ENCODE measurements around the gene ELN. TPM values are rescaled to one million over a fixed set of nuclear protein-coding genes. Genes with fewer than 3 reads are reported as not detected.

Gene ELN
- total RNA-seq, 3 donors from 2014 or later: 25.9 to 134 (median 31.8) TPM

DNA sequence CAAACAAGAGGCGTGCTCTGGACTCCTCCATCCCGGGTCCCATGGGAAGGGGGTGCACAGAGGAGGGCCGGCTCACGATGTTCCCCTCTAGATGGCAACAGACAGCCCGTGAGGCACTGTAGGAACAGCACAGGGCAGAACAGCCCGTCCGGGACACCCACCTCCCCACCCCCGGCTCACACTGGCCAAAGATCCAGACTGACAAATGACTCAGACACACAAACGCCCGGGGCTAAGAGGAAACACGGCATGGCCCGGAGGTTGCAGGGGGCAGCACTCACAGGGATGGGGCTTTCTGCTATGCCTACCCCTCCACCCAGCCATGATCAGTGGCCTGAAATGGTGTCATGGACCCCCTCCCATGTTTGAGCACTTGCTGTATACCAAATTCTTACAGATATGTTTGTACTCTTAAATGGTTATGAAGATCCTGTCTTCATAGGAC is 4.9 kb upstream of the ELN start:
- H3K9me3 ChIP-seq: no peaks in the 10 kb centered on the region
- DNase-seq (ENCODE audit: low spot score in 2 of 2): no peak
- H3K36me3 ChIP-seq: no peaks in the 10 kb centered on the region
- H3K4me3 ChIP-seq: peak overlapping the region in 1 of 3 donors; percentile 39
- no peaks in the 10 kb centered on the region for H3K27me3 ChIP-seq
- TF ChIP-seq, protein P1, sequence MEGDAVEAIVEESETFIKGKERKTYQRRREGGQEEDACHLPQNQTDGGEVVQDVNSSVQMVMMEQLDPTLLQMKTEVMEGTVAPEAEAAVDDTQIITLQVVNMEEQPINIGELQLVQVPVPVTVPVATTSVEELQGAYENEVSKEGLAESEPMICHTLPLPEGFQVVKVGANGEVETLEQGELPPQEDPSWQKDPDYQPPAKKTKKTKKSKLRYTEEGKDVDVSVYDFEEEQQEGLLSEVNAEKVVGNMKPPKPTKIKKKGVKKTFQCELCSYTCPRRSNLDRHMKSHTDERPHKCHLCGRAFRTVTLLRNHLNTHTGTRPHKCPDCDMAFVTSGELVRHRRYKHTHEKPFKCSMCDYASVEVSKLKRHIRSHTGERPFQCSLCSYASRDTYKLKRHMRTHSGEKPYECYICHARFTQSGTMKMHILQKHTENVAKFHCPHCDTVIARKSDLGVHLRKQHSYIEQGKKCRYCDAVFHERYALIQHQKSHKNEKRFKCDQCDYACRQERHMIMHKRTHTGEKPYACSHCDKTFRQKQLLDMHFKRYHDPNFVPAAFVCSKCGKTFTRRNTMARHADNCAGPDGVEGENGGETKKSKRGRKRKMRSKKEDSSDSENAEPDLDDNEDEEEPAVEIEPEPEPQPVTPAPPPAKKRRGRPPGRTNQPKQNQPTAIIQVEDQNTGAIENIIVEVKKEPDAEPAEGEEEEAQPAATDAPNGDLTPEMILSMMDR (IDR thresholded peaks at IDR 0.05): no peak
- peak in 1 of 3 donors; percentile 53 for TF ChIP-seq POLR2AphosphoS5 (IDR thresholded peaks at IDR 0.05)
- intact Hi-C loops (cut with DNase I; ENCODE audit: low total_unique reads): no loop called here
- peak overlapping the region in 1 of 2 donors; percentile 38 for H3K27ac ChIP-seq
- H3K4me1 ChIP-seq: peaks cover 7 to 18% of the 10 kb centered on the region in 2 donors

DNA sequence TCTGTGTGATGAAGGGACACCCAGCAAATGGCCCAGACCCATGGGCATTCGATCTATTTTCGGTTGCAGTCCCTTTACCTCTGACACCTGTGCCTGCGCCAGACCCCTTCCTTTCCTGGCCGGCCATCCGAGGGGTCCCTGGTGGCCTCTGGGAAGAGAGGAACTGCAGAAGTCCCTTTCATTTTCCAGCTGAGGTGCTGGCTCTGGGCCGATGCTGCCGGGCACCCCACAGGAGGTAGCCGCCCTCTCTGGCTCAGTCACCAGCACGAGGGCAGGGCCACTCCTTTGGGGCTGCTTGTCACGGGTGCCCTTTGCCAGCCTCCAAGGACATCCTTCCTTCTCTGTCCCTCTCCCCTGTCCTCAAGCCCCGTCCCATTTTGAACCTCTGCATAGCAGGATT is 4.2 kb upstream of the ELN start:
- intact Hi-C loops (cut with DNase I; ENCODE audit: low total_unique reads): no loop called here
- TF ChIP-seq POLR2A (IDR thresholded peaks at IDR 0.05) (no peak), POLR2AphosphoS5 (IDR thresholded peaks at IDR 0.05) (no peak)
- TF ChIP-seq, protein P1 (IDR thresholded peaks at IDR 0.05): no peak
- H3K27ac ChIP-seq: peak overlapping the region in 1 of 2 donors; percentile 38
- DNase-seq (ENCODE audit: low spot score in 2 of 2): no peak
- no peak overlapping the region for H3K4me3 ChIP-seq
- peaks cover 7 to 18% of the 10 kb centered on the region in 2 donors for H3K4me1 ChIP-seq
- H3K9me3 ChIP-seq: no peaks in the 10 kb centered on the region
- H3K36me3 ChIP-seq: no peaks in the 10 kb centered on the region
- no peaks in the 10 kb centered on the region for H3K27me3 ChIP-seq

DNA sequence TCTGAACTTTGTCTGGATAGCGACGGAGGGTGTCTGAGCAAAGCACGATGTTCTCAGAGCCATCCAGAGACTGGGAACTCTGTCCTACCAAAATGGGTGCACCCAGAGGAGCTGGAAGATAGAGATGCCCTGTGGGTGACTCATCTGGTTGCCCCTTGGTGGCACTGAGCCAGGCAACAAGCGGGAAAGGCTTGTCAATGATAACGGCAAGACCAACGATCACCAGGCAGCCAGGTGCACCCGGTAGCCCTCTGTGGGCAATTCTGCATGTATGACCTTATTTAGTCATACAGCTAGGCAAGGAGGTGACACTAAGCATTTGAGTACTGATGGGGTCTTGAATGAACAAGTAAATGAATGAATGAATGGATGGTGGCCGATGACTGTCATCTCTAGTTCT is 2.8 kb upstream of the ELN start:
- Histone ChIP-seq H3K4me1 (peaks cover 7 to 18% of the 10 kb centered on the region in 2 donors), H3K4me3 (no peak overlapping the region), H3K9me3 (no peaks in the 10 kb centered on the region), H3K27ac (no peak overlapping the region), H3K36me3 (no peaks in the 10 kb centered on the region), H3K27me3 (no peaks in the 10 kb centered on the region)
- TF ChIP-seq POLR2A (IDR thresholded peaks at IDR 0.05): no peak
- TF ChIP-seq, protein P1 (IDR thresholded peaks at IDR 0.05): no peak
- no peak for TF ChIP-seq POLR2AphosphoS5 (IDR thresholded peaks at IDR 0.05)
- DNase-seq (ENCODE audit: low spot score in 2 of 2): no peak
- intact Hi-C loops (cut with DNase I; ENCODE audit: low total_unique reads): no loop called here

DNA sequence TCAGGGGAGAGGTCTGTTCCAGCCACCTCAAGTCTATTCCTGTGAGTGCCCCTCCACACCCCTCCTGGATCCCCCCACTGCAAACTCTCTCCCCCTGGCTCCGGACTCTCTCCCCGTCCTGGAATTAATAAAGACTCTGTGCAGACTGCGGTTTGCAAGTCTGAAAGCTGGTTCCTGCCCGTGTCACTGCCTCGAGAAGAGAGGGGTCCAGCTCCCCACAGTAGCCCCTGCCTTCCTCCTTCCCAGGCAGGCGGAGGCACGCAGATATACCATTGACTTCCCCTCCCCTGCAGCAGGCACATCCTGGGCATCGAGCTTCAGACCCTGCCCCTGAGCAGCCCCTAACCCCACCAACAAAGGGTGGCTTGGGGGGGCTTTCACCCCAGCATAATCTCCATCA is 2.2 kb upstream of the ELN start:
- peaks cover 7 to 18% of the 10 kb centered on the region in 2 donors for H3K4me1 ChIP-seq
- intact Hi-C loops (cut with DNase I; ENCODE audit: low total_unique reads): no loop called here
- H3K27ac ChIP-seq: no peak overlapping the region
- no peaks in the 10 kb centered on the region for H3K9me3 ChIP-seq
- no peaks in the 10 kb centered on the region for H3K27me3 ChIP-seq
- TF ChIP-seq POLR2AphosphoS5 (IDR thresholded peaks at IDR 0.05): no peak
- no peak for TF ChIP-seq POLR2A (IDR thresholded peaks at IDR 0.05)
- TF ChIP-seq, protein P1 (IDR thresholded peaks at IDR 0.05): no peak
- H3K4me3 ChIP-seq: no peak overlapping the region
- no peak for DNase-seq (ENCODE audit: low spot score in 2 of 2)
- H3K36me3 ChIP-seq: no peaks in the 10 kb centered on the region

DNA sequence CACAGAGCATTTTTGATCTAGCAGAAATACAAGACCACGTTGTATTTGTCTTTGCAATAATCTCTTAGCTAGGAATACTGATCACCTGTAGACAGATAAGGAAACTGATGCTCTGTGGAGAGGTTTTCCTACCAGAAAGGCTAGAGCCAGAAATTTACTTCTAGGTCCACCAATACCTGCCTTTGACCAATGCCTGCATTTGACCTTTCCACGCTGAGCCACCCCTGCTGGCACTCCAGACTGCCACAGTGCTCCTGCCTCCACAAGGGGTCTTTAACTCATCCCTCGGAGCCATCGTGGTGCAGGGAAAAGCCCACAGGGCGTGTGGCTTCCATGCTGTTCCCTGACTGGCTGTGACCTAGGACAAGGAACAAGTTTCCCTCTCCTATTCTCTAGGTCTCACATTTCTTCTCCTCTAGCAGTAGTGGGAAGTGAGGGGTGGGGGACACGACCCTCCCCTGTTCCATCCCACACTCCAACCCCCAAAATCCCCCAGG is 1.5 kb upstream of the ELN start:
- H3K4me3 ChIP-seq: no peak overlapping the region
- H3K36me3 ChIP-seq: no peaks in the 10 kb centered on the region
- intact Hi-C loops (cut with DNase I; ENCODE audit: low total_unique reads): no loop called here
- peaks cover 7 to 18% of the 10 kb centered on the region in 2 donors for H3K4me1 ChIP-seq
- TF ChIP-seq POLR2AphosphoS5 (IDR thresholded peaks at IDR 0.05) (no peak), POLR2A (IDR thresholded peaks at IDR 0.05) (no peak)
- TF ChIP-seq, protein P1 (IDR thresholded peaks at IDR 0.05): no peak
- H3K9me3 ChIP-seq: no peaks in the 10 kb centered on the region
- peak overlapping the region; percentile 70 to 77 for H3K27ac ChIP-seq
- H3K27me3 ChIP-seq: no peaks in the 10 kb centered on the region
- no peak for DNase-seq (ENCODE audit: low spot score in 2 of 2)
